ENCODE measurements around the gene XXYLT1.

GRCh38 chr3:195040773-195041520 is 230.0 kb downstream of the XXYLT1 start:
- TF ChIP-seq ZSCAN29 (IDR thresholded peaks at IDR 0.05), result no peak
- no peak for TF ChIP-seq RAD21 (IDR thresholded peaks at IDR 0.05; ENCODE audit: insufficient read depth, low read depth, low read length)
- TF ChIP-seq CTCF (IDR thresholded peaks at IDR 0.05 in 2 of 3, conservative IDR thresholded peaks at IDR 0.05 in 1 of 3; ENCODE audit: control insufficient read depth in 2 of 3, extremely low read depth in 1 of 3, insufficient read depth in 1 of 3, low read depth in 3 of 3, low read length in 3 of 3), result no peak
- no peak for TF ChIP-seq TCF7 (IDR thresholded peaks at IDR 0.05; ENCODE audit: borderline replicate concordance)
- TF ChIP-seq POLR2AphosphoS2 (IDR thresholded peaks at IDR 0.05; ENCODE audit: low read depth, low read length), result no peak
- TF ChIP-seq HDAC6 (IDR thresholded peaks at IDR 0.05; ENCODE audit: unreplicated experiment), result no peak
- no peak for TF ChIP-seq CEBPB (IDR thresholded peaks at IDR 0.05; ENCODE audit: borderline replicate concordance in 1 of 2, low read depth in 2 of 2, low read length in 2 of 2)
- no peak for TF ChIP-seq ATF7 (IDR thresholded peaks at IDR 0.05; ENCODE audit: low read depth)
- no peak for TF ChIP-seq ATF3 (IDR thresholded peaks at IDR 0.05; ENCODE audit: borderline replicate concordance, extremely low read depth, low read depth, low read length)
- no peak for TF ChIP-seq ELK1 (IDR thresholded peaks at IDR 0.05; ENCODE audit: low read depth, low read length)
- no peak for TF ChIP-seq KDM1A (IDR thresholded peaks at IDR 0.05; ENCODE audit: borderline replicate concordance)
